ENCODE measurements around the gene DMAC2L.
"Not testable (repeated sequence)": the region's sequence is repeated elsewhere in the genome, so short reads cannot be mapped to it uniquely, and the experiment has no call there.

DMAC2L gene

GRCh38 chr14:50311337-50311971, 670 bp upstream of the DMAC2L start:
- peaks cover 14% of the 10 kb centered on the region for H3K36me3 Mint-ChIP-seq (ENCODE audit: low read depth)
- peaks cover 5% of the 10 kb centered on the region for H3K9me3 Mint-ChIP-seq
- peaks cover 30% of the 10 kb centered on the region for H3K4me1 Mint-ChIP-seq (ENCODE audit: low read depth)
- H3K27ac Mint-ChIP-seq: peak overlapping the region; percentile 96
- no peaks in the 10 kb centered on the region for H3K27me3 Mint-ChIP-seq (ENCODE audit: low read depth)
- peak overlapping the region; percentile 93 for H3K4me3 Mint-ChIP-seq

GRCh38 chr14:50312734-50313054, 570 bp downstream of the DMAC2L start:
- Mint-ChIP-seq H3K9me3 (peaks cover 5% of the 10 kb centered on the region), H3K27me3 (ENCODE audit: low read depth) (no peaks in the 10 kb centered on the region), H3K36me3 (ENCODE audit: low read depth) (peaks cover 14% of the 10 kb centered on the region), H3K4me1 (ENCODE audit: low read depth) (peaks cover 34% of the 10 kb centered on the region), H3K4me3 (peak overlapping the region; percentile 91), H3K27ac (peak overlapping the region; percentile 97)

GRCh38 chr14:50314098-50314497, 2.0 kb downstream of the DMAC2L start:
- Mint-ChIP-seq H3K4me3 (peak overlapping the region; percentile 31), H3K27ac (peak overlapping the region; percentile 55), H3K36me3 (ENCODE audit: low read depth) (peaks cover 14% of the 10 kb centered on the region), H3K4me1 (ENCODE audit: low read depth) (peaks cover 34% of the 10 kb centered on the region)
- not testable (repeated sequence) for H3K27me3 Mint-ChIP-seq (ENCODE audit: low read depth); H3K9me3 Mint-ChIP-seq

GRCh38 chr14:50318031-50318626, 6.0 kb downstream of the DMAC2L start:
- Mint-ChIP-seq H3K4me1 (ENCODE audit: low read depth) (peaks cover 28% of the 10 kb centered on the region), H3K9me3 (peaks cover 5% of the 10 kb centered on the region), H3K36me3 (ENCODE audit: low read depth) (peaks cover 14% of the 10 kb centered on the region), H3K27ac (no peak overlapping the region), H3K27me3 (ENCODE audit: low read depth) (no peaks in the 10 kb centered on the region), H3K4me3 (no peak overlapping the region)

- Mint-ChIP-seq H3K4me1 (ENCODE audit: low read depth) (peaks cover 18% of the 10 kb centered on the region), H3K27ac (no peak overlapping the region), H3K9me3 (peaks cover 2% of the 10 kb centered on the region), H3K4me3 (no peak overlapping the region), H3K27me3 (ENCODE audit: low read depth) (no peaks in the 10 kb centered on the region), H3K36me3 (ENCODE audit: low read depth) (peaks cover 13% of the 10 kb centered on the region)
Measured at GRCh38 chr14:50319293-50319692, 7.2 kb downstream of the DMAC2L start.

GRCh38 chr14:50319721-50320120, 7.6 kb downstream of the DMAC2L start:
- H3K27ac Mint-ChIP-seq: no peak overlapping the region

GRCh38 chr14:50320283-50320682, 8.2 kb downstream of the DMAC2L start:
- Mint-ChIP-seq H3K27me3 (ENCODE audit: low read depth) (no peaks in the 10 kb centered on the region), H3K27ac (no peak overlapping the region), H3K4me3 (no peak overlapping the region), H3K9me3 (no peaks in the 10 kb centered on the region), H3K4me1 (ENCODE audit: low read depth) (peaks cover 17% of the 10 kb centered on the region), H3K36me3 (ENCODE audit: low read depth) (peaks cover 13% of the 10 kb centered on the region)

More at GRCh38 chr14:50319721-50320120, 7.6 kb downstream of the DMAC2L start:
- Mint-ChIP-seq H3K4me1 (ENCODE audit: low read depth) (peaks cover 17% of the 10 kb centered on the region), H3K27me3 (ENCODE audit: low read depth) (no peaks in the 10 kb centered on the region), H3K4me3 (no peak overlapping the region), H3K36me3 (ENCODE audit: low read depth) (peaks cover 10% of the 10 kb centered on the region), H3K9me3 (no peaks in the 10 kb centered on the region)

- no peaks in the 10 kb centered on the region for H3K27me3 Mint-ChIP-seq (ENCODE audit: low read depth)
- H3K9me3 Mint-ChIP-seq: no peaks in the 10 kb centered on the region
- H3K4me1 Mint-ChIP-seq (ENCODE audit: low read depth): peaks cover 15% of the 10 kb centered on the region
- no peak overlapping the region for H3K27ac Mint-ChIP-seq
- H3K36me3 Mint-ChIP-seq (ENCODE audit: low read depth): peaks cover 8% of the 10 kb centered on the region
- no peak overlapping the region for H3K4me3 Mint-ChIP-seq
Measured at GRCh38 chr14:50321009-50321660, 9.0 kb downstream of the DMAC2L start.

- H3K27ac Mint-ChIP-seq: no peak overlapping the region
- H3K27me3 Mint-ChIP-seq (ENCODE audit: low read depth): no peaks in the 10 kb centered on the region
- H3K9me3 Mint-ChIP-seq: no peaks in the 10 kb centered on the region
- H3K36me3 Mint-ChIP-seq (ENCODE audit: low read depth): peaks cover 18% of the 10 kb centered on the region
- no peak overlapping the region for H3K4me3 Mint-ChIP-seq
- H3K4me1 Mint-ChIP-seq (ENCODE audit: low read depth): peaks cover 10% of the 10 kb centered on the region
Measured at GRCh38 chr14:50331596-50331995, 19.5 kb downstream of the DMAC2L start.

GRCh38 chr14:50333014-50333509, 20.9 kb downstream of the DMAC2L start:
- Mint-ChIP-seq H3K27ac (no peak overlapping the region), H3K27me3 (ENCODE audit: low read depth) (no peaks in the 10 kb centered on the region), H3K9me3 (no peaks in the 10 kb centered on the region), H3K4me1 (ENCODE audit: low read depth) (peaks cover 10% of the 10 kb centered on the region), H3K36me3 (ENCODE audit: low read depth) (peaks cover 18% of the 10 kb centered on the region), H3K4me3 (no peak overlapping the region)

GRCh38 chr14:50334211-50334610, 22.1 kb downstream of the DMAC2L start:
- H3K4me1 Mint-ChIP-seq (ENCODE audit: low read depth): peaks cover 10% of the 10 kb centered on the region
- peaks cover 18% of the 10 kb centered on the region for H3K36me3 Mint-ChIP-seq (ENCODE audit: low read depth)
- H3K9me3 Mint-ChIP-seq: no peaks in the 10 kb centered on the region
- no peaks in the 10 kb centered on the region for H3K27me3 Mint-ChIP-seq (ENCODE audit: low read depth)
- H3K4me3 Mint-ChIP-seq: no peak overlapping the region
- H3K27ac Mint-ChIP-seq: no peak overlapping the region

- H3K4me1 Mint-ChIP-seq (ENCODE audit: low read depth): peaks cover 10% of the 10 kb centered on the region
- H3K4me3 Mint-ChIP-seq: no peak overlapping the region
- H3K27me3 Mint-ChIP-seq (ENCODE audit: low read depth): no peaks in the 10 kb centered on the region
- peaks cover 11% of the 10 kb centered on the region for H3K36me3 Mint-ChIP-seq (ENCODE audit: low read depth)
- H3K27ac Mint-ChIP-seq: no peak overlapping the region
- no peaks in the 10 kb centered on the region for H3K9me3 Mint-ChIP-seq
Measured at GRCh38 chr14:50335389-50335788, 23.3 kb downstream of the DMAC2L start.

GRCh38 chr14:50335989-50336824, 24.1 kb downstream of the DMAC2L start:
- H3K27me3 Mint-ChIP-seq (ENCODE audit: low read depth): no peaks in the 10 kb centered on the region
- H3K27ac Mint-ChIP-seq: peak overlapping the region; percentile 50
- H3K36me3 Mint-ChIP-seq (ENCODE audit: low read depth): peaks cover 9% of the 10 kb centered on the region
- H3K4me1 Mint-ChIP-seq (ENCODE audit: low read depth): peaks cover 10% of the 10 kb centered on the region
- peak overlapping the region; percentile 18 for H3K4me3 Mint-ChIP-seq
- no peaks in the 10 kb centered on the region for H3K9me3 Mint-ChIP-seq

GRCh38 chr14:50338587-50338986, 26.5 kb downstream of the DMAC2L start:
- Mint-ChIP-seq H3K36me3 (ENCODE audit: low read depth) (peaks cover 2% of the 10 kb centered on the region), H3K9me3 (no peaks in the 10 kb centered on the region), H3K27ac (no peak overlapping the region), H3K4me3 (no peak overlapping the region), H3K4me1 (ENCODE audit: low read depth) (peaks cover 17% of the 10 kb centered on the region), H3K27me3 (ENCODE audit: low read depth) (peaks cover 3% of the 10 kb centered on the region)

Data from T-helper 1 cell treated with Interleukin-12 subunit alpha and Interleukin-12 subunit beta and Interleukin-4 antibody, amounts not matched to agents 30 μg/mL and 1 μg/mL, for 36 hours (primary cell).